H9 (cell line): Measurements from ENCODE around the gene RSBN1L. TPM values are rescaled to one million over a fixed set of nuclear protein-coding genes. Genes with fewer than 3 reads are reported as not detected.

ENCODE experiments used
- DNase-seq: peaks from one replicate; pipeline ENCODE4 v3.0.0-alpha.2; 2017
- H2AFZ ChIP-seq: one replicate; pipeline ENCODE4 v1.6.1; 2013; ENCODE audit warnings: mild to moderate bottlenecking, low read length, control low read depth, moderate library complexity
- H2AK5ac ChIP-seq: 2 replicates; pipeline ENCODE4 v1.6.1; 2013; ENCODE audit warnings: low read length, control low read depth, mixed read lengths; ENCODE audit not compliant: insufficient read length
- H2BK120ac ChIP-seq: one replicate; pipeline ENCODE4 v1.6.1; 2013; ENCODE audit warnings: low read depth, mild to moderate bottlenecking, low read length, control low read depth, inconsistent platforms; ENCODE audit not compliant: poor library complexity, severe bottlenecking
- H2BK12ac ChIP-seq: 2 replicates; pipeline ENCODE4 v1.6.1; 2013; ENCODE audit warnings: low read length, control low read depth, mixed read lengths, low read depth; ENCODE audit not compliant: insufficient read length
- H2BK15ac ChIP-seq: 2 replicates; pipeline ENCODE4 v1.6.1; 2013; ENCODE audit warnings: low read depth, low read length, control low read depth
- H2BK20ac ChIP-seq: one replicate; pipeline ENCODE4 v1.6.1; 2013; ENCODE audit warnings: low read depth, mild to moderate bottlenecking, low read length, control low read depth, inconsistent platforms; ENCODE audit not compliant: poor library complexity, severe bottlenecking
- H2BK5ac ChIP-seq: 2 replicates; pipeline ENCODE4 v1.6.1; 2013; ENCODE audit warnings: low read length, control low read depth, mixed read lengths; ENCODE audit not compliant: insufficient read length
- H3K14ac ChIP-seq: 2 replicates; pipeline ENCODE4 v1.6.1; 2013; ENCODE audit warnings: low read length, control low read depth; ENCODE audit not compliant: insufficient read depth
- H3K18ac ChIP-seq: 2 replicates; pipeline ENCODE4 v1.6.1; 2013; ENCODE audit warnings: low read depth, mild to moderate bottlenecking, mixed read lengths, low read length, control low read depth; ENCODE audit not compliant: insufficient read length
- H3K23ac ChIP-seq: 2 replicates; pipeline ENCODE4 v1.6.1; 2013; ENCODE audit warnings: low read length, control low read depth, mixed read lengths, low read depth; ENCODE audit not compliant: insufficient read length
- H3K23me2 ChIP-seq: 2 replicates; pipeline ENCODE4 v1.6.1; 2013; ENCODE audit warnings: low read depth, mild to moderate bottlenecking, mixed read lengths, low read length, control low read depth; ENCODE audit not compliant: insufficient read length, poor library complexity, severe bottlenecking
- H3K27ac ChIP-seq: 2 replicates; pipeline ENCODE4 v1.5.1; 2013; ENCODE audit warnings: low read length, control low read depth, mixed read lengths, low read depth; ENCODE audit not compliant: insufficient read length
- H3K27me3 ChIP-seq: 2 replicates; pipeline ENCODE4 v1.6.1; 2013; ENCODE audit warnings: low read length, control low read depth, inconsistent platforms; ENCODE audit not compliant: insufficient read depth
- H3K4ac ChIP-seq: 2 replicates; pipeline ENCODE4 v1.6.1; 2013; ENCODE audit warnings: low read depth, mild to moderate bottlenecking, control low read depth, inconsistent platforms, low read length, moderate library complexity
- H3K4me1 ChIP-seq: 2 replicates; pipeline ENCODE4 v1.6.1; 2013; ENCODE audit warnings: low read length, control low read depth, inconsistent platforms; ENCODE audit not compliant: insufficient read depth
- H3K4me2 ChIP-seq: 2 replicates; pipeline ENCODE4 v1.6.1; 2013; ENCODE audit warnings: low read length, control low read depth, mixed read lengths; ENCODE audit not compliant: insufficient read length, insufficient read depth
- H3K56ac ChIP-seq: 2 replicates; pipeline ENCODE4 v1.6.1; 2013; ENCODE audit warnings: low read depth, mild to moderate bottlenecking, mixed read lengths, low read length, control low read depth; ENCODE audit not compliant: insufficient read length
- H3K79me1 ChIP-seq: 2 replicates; pipeline ENCODE4 v1.6.1; 2013; ENCODE audit warnings: low read depth, mild to moderate bottlenecking, moderate library complexity, low read length, control low read depth, inconsistent platforms; ENCODE audit not compliant: insufficient read depth, poor library complexity, severe bottlenecking
- H3K79me2 ChIP-seq: 2 replicates; pipeline ENCODE4 v1.6.1; 2013; ENCODE audit warnings: low read length, control low read depth, inconsistent platforms; ENCODE audit not compliant: insufficient read depth
- H3K9ac ChIP-seq: 2 replicates; pipeline ENCODE4 v1.6.1; 2013; ENCODE audit warnings: low read length, control low read depth, mixed read lengths; ENCODE audit not compliant: insufficient read length; ENCODE audit errors: extremely low read depth
- H3K9me3 ChIP-seq: one replicate; pipeline ENCODE4 v1.6.1; 2013; ENCODE audit warnings: low read depth, low read length, inconsistent platforms; ENCODE audit not compliant: control insufficient read depth
- H3T11ph ChIP-seq: one replicate; pipeline ENCODE4 v1.6.1; 2013; ENCODE audit warnings: mild to moderate bottlenecking, low read length, control low read depth, inconsistent platforms
- H4K20me1 ChIP-seq: one replicate; pipeline ENCODE4 v1.6.1; 2013; ENCODE audit not compliant: control insufficient read depth, insufficient read length, insufficient read depth
- H4K5ac ChIP-seq: 2 replicates; pipeline ENCODE4 v1.6.1; 2013; ENCODE audit warnings: low read depth, mild to moderate bottlenecking, mixed read lengths, low read length, control low read depth; ENCODE audit not compliant: insufficient read length
- H4K8ac ChIP-seq: replicated peaks from 2 replicates; pipeline ENCODE4 v1.6.1; 2013; ENCODE audit warnings: low read length, control low read depth, mixed read lengths, low read depth; ENCODE audit not compliant: insufficient read length
- H4K91ac ChIP-seq: 2 replicates; pipeline ENCODE4 v1.6.1; 2013; ENCODE audit warnings: low read depth, mild to moderate bottlenecking, moderate library complexity, mixed read lengths, low read length, control low read depth; ENCODE audit not compliant: insufficient read length
- H3K27ac Mint-ChIP-seq, 3 experiments: 2 replicates in 2 of 3; 3 replicates in 1 of 3; pipeline ENCODE4 v1.8.0; 2020 to 2021; ENCODE audit warnings: mixed read lengths in 3 of 3, mild to moderate bottlenecking in 1 of 3, moderate library complexity in 1 of 3
- H3K27me3 Mint-ChIP-seq: 2 replicates; pipeline ENCODE4 v1.8.0; 2021; ENCODE audit warnings: low read depth, mild to moderate bottlenecking, moderate library complexity, mixed read lengths
- H3K36me3 Mint-ChIP-seq, 3 experiments: 2 replicates in 2 of 3; 3 replicates in 1 of 3; pipeline ENCODE4 v1.8.0; 2020 to 2021; ENCODE audit warnings: low read depth in 3 of 3, mixed read lengths in 3 of 3; ENCODE audit not compliant: insufficient read depth in 1 of 3
- H3K4me1 Mint-ChIP-seq, 2 experiments: 2 replicates each; pipeline ENCODE4 v1.8.0; 2020; ENCODE audit warnings: mixed read lengths in 2 of 2
- H3K4me3 Mint-ChIP-seq, 2 experiments: 2 replicates in 1 of 2; 3 replicates in 1 of 2; pipeline ENCODE4 v1.8.0; 2020 to 2021; ENCODE audit warnings: mild to moderate bottlenecking in 2 of 2, mixed read lengths in 2 of 2, moderate library complexity in 1 of 2
- H3K9me3 Mint-ChIP-seq, 2 experiments: 2 replicates in 1 of 2; 3 replicates in 1 of 2; pipeline ENCODE4 v1.8.0; 2020; ENCODE audit warnings: mild to moderate bottlenecking in 2 of 2, mixed read lengths in 2 of 2, moderate library complexity in 1 of 2
- WGBS: extraction: QIAGEN DNeasy Blood & Tissue Kit; methylation state at CpG from one replicate; pipeline ENCODE4 v1.1.7; 2013; ENCODE audit warnings: missing lambda C conversion rate, low lambda C conversion rate, mixed read lengths; ENCODE audit not compliant: insufficient read length; ENCODE audit errors: extremely low coverage; 5-methylcytosine and 5-hydroxymethylcytosine counted together
- total RNA-seq: library from RNA; stranded (reverse); gene quantifications from 2 replicates; pipeline ENCODE4 v1.2.1, GENCODE V29; 2021
- TF ChIP-seq, protein P1 (sequence below): fragments of 200-600 bp; sonication (generic); conservative IDR thresholded peaks from 3 replicates; pipeline ENCODE4 v1.8.0; 2021; ENCODE audit warnings: antibody characterized with exemption, mild to moderate bottlenecking

The RSBN1L gene
- total RNA-seq, 1 experiment from 2014 or later: 20.6 TPM

- no peak overlapping the region for H4K8ac ChIP-seq
- H3K9me3 ChIP-seq: no peaks in the 10 kb centered on the region
- no peaks in the 10 kb centered on the region for H3K27me3 Mint-ChIP-seq
- DNase-seq: no peak
- no peaks in the 10 kb centered on the region for H4K20me1 ChIP-seq
- H3K23ac ChIP-seq: no peak overlapping the region
- no peak overlapping the region for H2BK120ac ChIP-seq
- no peak overlapping the region for H3K9ac ChIP-seq
- H3K4me1 ChIP-seq: no peaks in the 10 kb centered on the region
- no peak overlapping the region for H4K5ac ChIP-seq
- no peak overlapping the region for H4K91ac ChIP-seq
- no peak overlapping the region for H2BK5ac ChIP-seq
- peaks cover 5 to 14% (median 10%) of the 10 kb centered on the region in 3 experiments; a peak in 6 of 7 replicates for H3K36me3 Mint-ChIP-seq
- H3K4me3 Mint-ChIP-seq: peak overlapping the region in 1 of 2 experiments; percentile 64; a peak in 3 of 5 replicates
- H3K14ac ChIP-seq: no peak overlapping the region
- no peak overlapping the region for H2BK20ac ChIP-seq
- H3T11ph ChIP-seq: no peak overlapping the region
- H3K18ac ChIP-seq: no peak overlapping the region
- H3K4ac ChIP-seq: no peak overlapping the region
- no peak overlapping the region for H3K56ac ChIP-seq
- H3K79me2 ChIP-seq: peaks cover 9% of the 10 kb centered on the region; the same call in 1 of the 2 replicates
- H2AK5ac ChIP-seq: no peak overlapping the region
- H3K23me2 ChIP-seq: peaks cover 5% of the 10 kb centered on the region
- H3K27me3 ChIP-seq: no peaks in the 10 kb centered on the region
- peaks cover 28 to 31% of the 10 kb centered on the region in 2 experiments for H3K4me1 Mint-ChIP-seq
- H3K79me1 ChIP-seq: no peaks in the 10 kb centered on the region
- no peak overlapping the region for H3K27ac ChIP-seq
- H2BK15ac ChIP-seq: no peak overlapping the region
- no peak overlapping the region for H2AFZ ChIP-seq
- TF ChIP-seq, protein P1, sequence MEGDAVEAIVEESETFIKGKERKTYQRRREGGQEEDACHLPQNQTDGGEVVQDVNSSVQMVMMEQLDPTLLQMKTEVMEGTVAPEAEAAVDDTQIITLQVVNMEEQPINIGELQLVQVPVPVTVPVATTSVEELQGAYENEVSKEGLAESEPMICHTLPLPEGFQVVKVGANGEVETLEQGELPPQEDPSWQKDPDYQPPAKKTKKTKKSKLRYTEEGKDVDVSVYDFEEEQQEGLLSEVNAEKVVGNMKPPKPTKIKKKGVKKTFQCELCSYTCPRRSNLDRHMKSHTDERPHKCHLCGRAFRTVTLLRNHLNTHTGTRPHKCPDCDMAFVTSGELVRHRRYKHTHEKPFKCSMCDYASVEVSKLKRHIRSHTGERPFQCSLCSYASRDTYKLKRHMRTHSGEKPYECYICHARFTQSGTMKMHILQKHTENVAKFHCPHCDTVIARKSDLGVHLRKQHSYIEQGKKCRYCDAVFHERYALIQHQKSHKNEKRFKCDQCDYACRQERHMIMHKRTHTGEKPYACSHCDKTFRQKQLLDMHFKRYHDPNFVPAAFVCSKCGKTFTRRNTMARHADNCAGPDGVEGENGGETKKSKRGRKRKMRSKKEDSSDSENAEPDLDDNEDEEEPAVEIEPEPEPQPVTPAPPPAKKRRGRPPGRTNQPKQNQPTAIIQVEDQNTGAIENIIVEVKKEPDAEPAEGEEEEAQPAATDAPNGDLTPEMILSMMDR: no peak
- H3K4me2 ChIP-seq: no peak overlapping the region
- WGBS: no CpG with 5 or more reads among the region's 3 CpGs
- no peaks in the 10 kb centered on the region for H3K9me3 Mint-ChIP-seq
- no peak overlapping the region for H3K27ac Mint-ChIP-seq
- H2BK12ac ChIP-seq: no peak overlapping the region
These were observed 99.8 kb downstream of the RSBN1L start for GRCh38 chr7:77796109-77796508.
